ENCODE results near the gene CCDC24. TPM values are rescaled to one million over a fixed set of nuclear protein-coding genes. Genes with fewer than 3 reads are reported as not detected.

Gene CCDC24
- total RNA-seq, 1 donor from 2014 or later: 4.8 TPM

DNA sequence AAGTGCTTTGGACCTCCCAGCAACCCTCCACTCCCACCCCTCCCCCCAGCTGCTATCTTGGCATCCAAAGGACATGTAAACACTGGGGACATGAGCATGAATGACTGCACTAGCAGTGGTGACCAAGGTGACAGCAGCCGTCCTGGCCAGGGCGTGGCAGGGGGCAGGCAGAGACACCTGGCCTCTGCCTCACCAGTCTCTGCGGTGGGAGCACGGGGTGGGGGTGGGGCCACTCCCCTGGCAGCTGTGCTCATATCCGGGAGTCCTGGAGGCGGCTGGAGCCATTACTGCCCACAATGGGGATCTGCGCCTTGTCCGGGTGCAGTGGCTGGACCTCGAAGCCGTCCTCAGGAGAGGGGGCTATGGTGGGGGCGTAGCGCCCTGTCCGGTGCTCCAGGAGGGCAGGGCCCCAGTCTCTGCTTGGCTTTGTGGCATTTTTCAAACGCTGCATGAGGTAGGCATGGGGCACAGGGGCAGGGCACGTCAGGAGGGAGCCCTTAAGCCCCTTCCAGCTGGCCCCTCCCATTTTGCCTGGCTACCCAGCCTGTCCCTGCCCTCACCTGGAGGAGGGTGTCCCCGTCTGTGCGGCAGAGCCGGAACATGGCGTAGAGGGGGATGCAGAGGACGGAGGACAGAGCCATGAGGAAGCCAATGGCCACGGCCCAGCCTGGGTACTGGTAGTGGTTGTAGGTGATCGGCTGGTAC is 6.0 kb downstream of the CCDC24 start:
- TF ChIP-seq, protein P1, sequence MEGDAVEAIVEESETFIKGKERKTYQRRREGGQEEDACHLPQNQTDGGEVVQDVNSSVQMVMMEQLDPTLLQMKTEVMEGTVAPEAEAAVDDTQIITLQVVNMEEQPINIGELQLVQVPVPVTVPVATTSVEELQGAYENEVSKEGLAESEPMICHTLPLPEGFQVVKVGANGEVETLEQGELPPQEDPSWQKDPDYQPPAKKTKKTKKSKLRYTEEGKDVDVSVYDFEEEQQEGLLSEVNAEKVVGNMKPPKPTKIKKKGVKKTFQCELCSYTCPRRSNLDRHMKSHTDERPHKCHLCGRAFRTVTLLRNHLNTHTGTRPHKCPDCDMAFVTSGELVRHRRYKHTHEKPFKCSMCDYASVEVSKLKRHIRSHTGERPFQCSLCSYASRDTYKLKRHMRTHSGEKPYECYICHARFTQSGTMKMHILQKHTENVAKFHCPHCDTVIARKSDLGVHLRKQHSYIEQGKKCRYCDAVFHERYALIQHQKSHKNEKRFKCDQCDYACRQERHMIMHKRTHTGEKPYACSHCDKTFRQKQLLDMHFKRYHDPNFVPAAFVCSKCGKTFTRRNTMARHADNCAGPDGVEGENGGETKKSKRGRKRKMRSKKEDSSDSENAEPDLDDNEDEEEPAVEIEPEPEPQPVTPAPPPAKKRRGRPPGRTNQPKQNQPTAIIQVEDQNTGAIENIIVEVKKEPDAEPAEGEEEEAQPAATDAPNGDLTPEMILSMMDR (IDR thresholded peaks at IDR 0.05): no peak
- Histone ChIP-seq H3K27ac (no peak overlapping the region), H3K4me1 (peaks cover 4 to 10% of the 10 kb centered on the region in 2 donors), H3K4me3 (no peak overlapping the region), H3K27me3 (no peaks in the 10 kb centered on the region), H3K9me3 (no peaks in the 10 kb centered on the region), H3K36me3 (no peaks in the 10 kb centered on the region)
- intact Hi-C loops (cut with DNase I): loop anchor here (10.0 kb wide), 1 partner anchor 1663 kb away; the partner anchor contains the start of gene FOXJ3
- DNase-seq (ENCODE audit: low spot score in 2 of 2): no peak

GRCh38 chr1:43998000-43998378 is 6.6 kb downstream of the CCDC24 start:
- Histone ChIP-seq H3K9me3 (no peaks in the 10 kb centered on the region), H3K36me3 (no peaks in the 10 kb centered on the region), H3K27me3 (no peaks in the 10 kb centered on the region), H3K27ac (no peak overlapping the region), H3K4me3 (no peak overlapping the region), H3K4me1 (peaks cover 4 to 10% of the 10 kb centered on the region in 2 donors)
- DNase-seq (ENCODE audit: low spot score in 2 of 2): no peak
- TF ChIP-seq, protein P1 (IDR thresholded peaks at IDR 0.05): no peak
- intact Hi-C loops (cut with DNase I): loop anchor here (10.0 kb wide), 1 partner anchor 1663 kb away; the partner anchor contains the start of gene FOXJ3

GRCh38 chr1:43999455-43999854 is 8.1 kb downstream of the CCDC24 start:
- intact Hi-C loops (cut with DNase I): loop anchor here (10.0 kb wide), 1 partner anchor 1665 kb away; the partner anchor contains the start of gene FOXJ3
- Histone ChIP-seq H3K27ac (no peak overlapping the region), H3K4me3 (no peak overlapping the region), H3K27me3 (no peaks in the 10 kb centered on the region), H3K4me1 (peaks cover 4 to 10% of the 10 kb centered on the region in 2 donors), H3K36me3 (no peaks in the 10 kb centered on the region), H3K9me3 (no peaks in the 10 kb centered on the region)
- TF ChIP-seq, protein P1 (IDR thresholded peaks at IDR 0.05): no peak
- no peak for DNase-seq (ENCODE audit: low spot score in 2 of 2)

- peaks cover 4 to 10% of the 10 kb centered on the region in 2 donors for H3K4me1 ChIP-seq
- no peak overlapping the region for H3K27ac ChIP-seq
- TF ChIP-seq, protein P1 (IDR thresholded peaks at IDR 0.05): no peak
- no peak overlapping the region for H3K4me3 ChIP-seq
- intact Hi-C loops (cut with DNase I): loop anchor here (10.0 kb wide), 1 partner anchor 595 kb away; no protein-coding TSS in a partner anchor
- no peaks in the 10 kb centered on the region for H3K27me3 ChIP-seq
- H3K36me3 ChIP-seq: no peaks in the 10 kb centered on the region
- no peak for DNase-seq (ENCODE audit: low spot score in 2 of 2)
- H3K9me3 ChIP-seq: no peaks in the 10 kb centered on the region
Observed at GRCh38 chr1:44000122-44000665, 8.8 kb downstream of the CCDC24 start.

- H3K9me3 ChIP-seq: no peaks in the 10 kb centered on the region
- TF ChIP-seq, protein P1 (IDR thresholded peaks at IDR 0.05): no peak
- no peak for DNase-seq (ENCODE audit: low spot score in 2 of 2)
- H3K27ac ChIP-seq: no peak overlapping the region
- H3K4me3 ChIP-seq: no peak overlapping the region
- peaks cover 3 to 4% of the 10 kb centered on the region in 2 donors for H3K4me1 ChIP-seq
- intact Hi-C loops (cut with DNase I): loop anchor here (10.0 kb wide), 1 partner anchor 593 kb away; no protein-coding TSS in a partner anchor
- no peaks in the 10 kb centered on the region for H3K27me3 ChIP-seq
- no peaks in the 10 kb centered on the region for H3K36me3 ChIP-seq
Observed at GRCh38 chr1:44002165-44002564, 10.8 kb downstream of the CCDC24 start.

Measured in ascending aorta (tissue), 2 donors.